MV-4-11 (cell line): ENCODE data around the gene CCKAR.

Source experiments
- DNase-seq: peaks from one replicate; lab custom pipeline; 2025; lab: John Stamatoyannopoulos, UW

The CCKAR gene

DNA sequence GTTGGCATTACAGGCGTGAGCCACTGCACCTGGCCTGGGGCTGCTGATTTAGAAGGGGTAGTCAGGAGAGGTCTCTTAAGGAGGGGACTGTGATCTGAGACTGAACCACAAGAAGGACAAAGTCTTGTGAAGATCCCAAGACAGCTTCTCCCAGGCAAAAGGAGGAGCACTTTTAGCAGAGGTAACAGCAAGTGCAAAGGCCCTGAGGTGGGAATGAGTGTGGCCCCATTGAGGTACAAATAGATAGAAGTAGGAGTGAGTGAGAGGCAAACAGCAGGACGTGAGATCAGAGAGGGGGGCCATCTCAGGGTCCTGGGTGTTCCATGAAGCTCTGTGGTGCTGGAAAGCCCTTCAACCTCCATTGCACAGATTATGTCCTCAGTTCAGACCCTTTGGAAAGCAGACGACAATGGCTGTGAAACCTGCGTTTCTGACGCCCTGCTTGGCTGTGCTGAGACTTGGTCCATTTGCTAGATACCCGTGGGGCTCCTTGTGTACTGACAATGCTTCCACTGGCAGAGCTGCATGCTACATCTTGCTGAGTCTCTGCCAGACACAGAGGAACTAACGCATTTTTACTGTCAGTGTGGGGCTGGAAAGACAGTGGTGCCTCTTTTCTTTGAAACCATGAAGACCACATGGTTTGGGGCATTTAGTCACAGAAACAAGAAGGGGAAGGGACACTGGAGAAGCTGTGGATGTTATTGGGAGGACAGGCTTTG, 1.3 kb upstream of the CCKAR start:
- no peak for DNase-seq

DNA sequence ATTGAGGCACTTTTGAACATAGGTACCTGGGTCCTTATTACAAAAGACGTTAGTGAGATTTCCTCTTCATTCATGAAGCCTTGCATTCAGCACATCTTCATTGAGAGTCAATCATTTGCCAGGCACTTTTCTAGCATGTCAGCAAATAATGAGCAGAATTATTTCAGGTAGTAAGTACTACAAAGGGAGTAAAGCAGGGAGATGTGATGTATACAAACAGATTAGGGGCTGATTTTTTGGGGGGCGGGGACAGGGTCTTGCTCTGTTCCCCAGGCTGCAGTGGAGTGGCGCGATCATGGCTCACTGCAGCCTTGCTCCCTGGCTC, 638 bp upstream of the CCKAR start:
- no peak for DNase-seq

DNA sequence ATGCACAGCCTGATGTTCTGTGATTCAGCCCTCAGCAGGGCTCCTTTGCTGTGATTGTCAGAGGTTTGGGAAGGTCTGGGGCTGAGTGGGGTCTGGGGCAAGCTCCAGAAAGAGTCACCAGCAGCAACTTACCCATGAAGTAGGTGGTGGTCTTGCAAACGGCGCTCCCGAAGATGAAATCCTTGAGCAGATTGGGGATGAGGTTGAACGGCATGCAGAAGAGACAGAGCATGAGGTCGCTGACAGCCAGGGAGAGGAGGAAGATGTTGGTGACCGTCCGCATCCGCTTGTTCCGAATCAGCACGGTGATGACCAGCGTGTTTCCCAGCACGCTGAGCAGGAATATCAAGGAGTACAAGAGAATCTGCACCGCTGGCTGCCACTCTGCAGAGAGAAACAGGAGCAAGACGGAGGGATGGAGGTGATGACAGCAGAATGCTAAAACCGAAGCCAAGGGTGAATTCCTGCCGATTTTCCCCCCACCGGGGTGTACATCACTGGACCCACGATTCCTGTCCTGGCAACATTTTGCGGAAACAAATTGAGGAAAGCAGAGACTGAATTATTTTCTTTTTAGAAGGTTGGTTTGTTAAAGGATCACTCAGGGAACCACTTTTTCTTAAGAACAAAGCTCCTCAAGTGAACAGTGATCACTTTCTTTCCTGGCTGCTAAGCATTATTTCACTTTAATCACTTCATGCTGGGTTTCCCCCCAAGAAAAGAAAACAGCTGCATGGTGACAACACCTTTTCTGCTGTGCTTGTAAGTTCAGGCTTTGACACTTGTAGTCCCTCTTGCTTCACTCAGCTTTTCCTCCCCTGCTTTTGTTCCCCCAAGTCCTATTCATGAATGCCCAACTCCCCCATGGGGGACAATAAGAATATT, 941 bp downstream of the CCKAR start:
- no peak for DNase-seq

DNA sequence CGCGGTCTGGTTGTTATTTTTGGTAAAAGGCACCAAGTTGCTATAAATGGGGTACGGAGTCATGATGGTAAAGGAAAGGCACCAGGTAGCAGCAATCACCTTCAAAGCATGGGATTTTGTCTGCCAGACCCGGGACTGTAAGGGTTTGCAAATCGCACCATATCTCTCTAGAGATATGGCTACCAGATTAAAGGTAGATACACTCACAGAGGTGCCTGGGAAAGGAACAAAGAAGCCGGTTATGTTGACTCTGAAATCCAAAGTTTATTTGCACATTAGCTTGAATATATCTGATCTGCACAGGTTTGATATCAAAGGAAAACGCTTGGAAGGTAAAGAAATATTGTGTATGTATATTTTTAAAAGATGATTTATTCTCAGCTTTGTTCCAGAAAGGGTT, 4.6 kb downstream of the CCKAR start:
- no peak for DNase-seq

DNA sequence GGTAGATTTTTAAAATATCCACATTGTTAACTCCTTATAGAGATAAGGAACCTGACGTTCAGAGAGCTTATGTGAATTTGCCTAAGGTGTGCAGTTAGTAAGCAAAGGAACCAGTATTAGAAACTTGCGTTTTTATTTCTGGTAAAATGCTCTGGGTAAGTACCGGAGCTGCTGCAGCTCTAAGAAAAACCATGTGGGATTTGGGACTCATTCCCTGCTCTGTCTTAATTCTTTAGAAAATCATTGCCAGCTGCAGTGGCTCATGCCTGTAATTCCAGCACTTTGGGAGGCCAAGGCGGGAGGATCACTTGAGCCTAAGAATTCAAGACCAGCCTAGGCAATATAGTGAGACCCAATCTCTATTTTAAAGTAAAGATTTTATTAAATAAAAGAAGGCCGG, 5.8 kb downstream of the CCKAR start:
- no peak for DNase-seq

DNA sequence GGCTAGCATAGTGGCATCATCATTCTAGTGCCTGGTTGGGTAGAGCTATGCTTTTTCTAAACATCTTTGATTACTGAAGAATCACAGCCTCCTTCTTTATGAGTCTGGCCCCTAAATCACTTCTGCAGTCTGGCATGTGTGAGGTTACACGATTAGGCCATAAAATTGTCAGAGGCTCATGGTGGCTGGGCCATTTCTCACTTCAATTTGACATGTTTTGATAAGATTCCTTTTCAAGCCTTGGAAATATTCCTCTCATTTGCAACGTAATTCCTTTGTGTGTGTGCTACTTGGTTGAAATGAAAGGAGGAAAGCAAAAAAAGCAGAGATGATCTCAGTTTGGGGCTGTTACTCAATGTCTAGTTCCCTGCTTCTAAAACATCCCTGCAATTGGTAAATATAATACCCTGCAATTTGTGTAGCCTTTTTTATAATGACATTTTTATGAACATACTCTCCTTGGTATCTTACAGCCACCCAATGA, 6.2 kb downstream of the CCKAR start:
- DNase-seq: no peak

DNA sequence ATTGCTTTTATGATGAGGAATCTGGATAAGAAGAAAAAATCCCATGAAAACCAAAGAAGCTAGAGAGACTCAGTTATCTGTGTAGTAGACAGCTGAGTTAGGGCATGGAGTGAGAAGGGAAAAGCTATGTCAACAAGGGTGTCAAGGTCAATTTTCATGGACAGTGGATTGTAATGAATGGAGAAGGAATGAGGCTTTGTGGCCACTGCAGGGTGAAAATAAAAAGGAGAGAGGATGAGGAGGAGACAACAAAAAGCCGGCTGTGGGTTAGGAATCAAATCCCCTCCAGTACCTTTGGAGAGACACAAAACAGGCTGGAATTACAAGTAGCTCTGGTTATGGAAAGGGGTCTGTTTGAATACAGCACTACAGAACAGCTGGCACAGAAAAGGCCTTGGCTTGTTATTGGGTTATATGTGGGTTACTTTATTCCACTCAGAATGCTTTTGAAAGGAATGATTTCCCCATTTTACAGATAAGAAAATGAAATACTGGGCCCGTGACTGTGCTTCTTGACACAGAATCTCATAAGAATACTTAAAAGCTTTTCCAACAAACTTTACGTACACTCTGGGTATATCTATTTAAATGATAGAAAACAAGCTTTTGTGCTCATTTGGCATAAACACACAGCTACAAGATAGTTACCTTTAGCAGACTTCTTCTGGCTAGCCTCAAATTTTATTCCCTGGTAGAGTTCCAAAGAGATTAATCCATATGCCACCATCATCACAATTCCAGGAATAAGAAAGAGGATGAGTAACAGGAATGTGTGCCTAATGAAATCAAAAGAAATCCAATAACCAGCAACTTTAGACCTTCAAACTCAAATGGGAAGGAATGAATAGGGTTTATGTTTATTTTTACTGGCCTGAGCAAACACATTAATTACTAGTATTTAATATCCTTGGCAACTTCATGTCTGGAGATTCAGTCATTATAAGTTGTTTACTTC, 7.5 kb downstream of the CCKAR start:
- DNase-seq: no peak

DNA sequence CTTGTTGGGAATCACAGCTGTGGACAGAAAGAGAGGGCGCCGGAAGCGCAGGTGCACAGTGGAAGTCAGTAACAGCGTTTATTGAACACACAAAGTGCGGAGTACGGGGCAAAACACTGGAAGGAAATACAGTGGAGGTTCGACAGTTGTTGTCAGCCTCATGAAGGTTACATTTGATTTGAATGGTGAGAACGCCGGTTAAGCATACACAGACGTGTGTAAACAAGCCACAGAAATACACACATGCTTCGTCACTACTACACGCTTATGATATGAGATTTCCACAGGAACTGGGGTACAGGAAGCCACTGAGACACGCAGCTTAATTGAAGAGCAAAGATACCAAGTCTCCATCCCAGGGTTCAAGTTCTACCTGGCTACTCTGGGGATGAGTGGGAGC, 12.0 kb downstream of the CCKAR start:
- no peak for DNase-seq

DNA sequence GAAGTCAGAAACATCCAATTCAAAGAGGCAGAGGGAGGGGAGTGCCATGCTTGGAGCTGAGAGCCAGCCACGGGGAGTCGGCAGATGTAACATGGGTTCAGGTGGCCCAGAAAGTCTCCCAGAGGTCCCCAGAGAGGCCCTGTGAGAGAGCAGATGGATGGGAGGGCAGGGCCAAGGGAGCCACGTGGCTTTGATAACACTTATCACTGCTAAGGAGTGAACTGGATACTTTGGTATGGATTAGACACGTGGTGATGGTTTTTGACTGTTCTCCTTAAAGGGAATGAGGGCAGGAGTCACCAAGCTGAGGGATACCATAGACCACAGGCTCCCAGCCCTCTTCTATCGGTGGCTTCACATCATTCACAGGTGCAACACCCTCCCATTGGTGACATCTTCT, 13.7 kb downstream of the CCKAR start:
- no peak for DNase-seq

DNA sequence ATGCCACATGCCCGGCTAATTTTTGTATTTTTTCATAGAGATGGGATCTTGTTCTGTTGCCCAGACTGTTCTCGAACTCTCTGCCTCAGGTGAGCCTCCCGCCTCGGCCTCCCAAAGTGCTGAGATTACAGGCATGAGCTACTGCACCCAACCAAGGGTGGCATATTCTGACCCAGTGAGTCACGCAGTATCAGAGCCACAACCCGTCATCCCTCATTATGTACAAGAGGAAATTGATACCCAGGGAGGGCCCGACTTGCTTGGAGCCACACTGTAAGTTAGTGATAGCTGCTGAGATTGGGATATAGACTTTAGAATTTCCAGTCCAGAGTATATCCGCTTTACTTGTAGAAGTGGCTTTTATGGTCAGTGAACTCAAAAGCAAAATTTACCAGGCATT, 14.6 kb downstream of the CCKAR start:
- DNase-seq: no peak

DNA sequence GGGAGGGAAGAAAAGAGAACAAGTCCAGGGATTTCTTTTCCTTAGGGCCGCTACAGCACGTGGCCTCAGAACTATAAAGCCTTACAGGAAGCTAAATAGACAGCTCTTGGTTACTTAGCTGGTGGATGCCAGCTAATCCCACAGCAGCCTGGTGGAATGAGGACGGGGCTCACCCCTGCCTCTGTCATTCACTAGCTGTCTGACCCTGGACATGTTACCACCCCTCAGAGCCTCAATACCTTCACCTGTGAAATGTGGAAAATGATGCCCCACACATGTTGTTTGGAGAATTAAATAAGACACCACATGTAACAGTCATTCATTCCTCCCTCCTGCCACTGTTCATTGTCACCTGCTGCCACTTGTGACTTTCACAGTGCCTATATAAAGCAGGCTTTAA, 15.7 kb downstream of the CCKAR start:
- DNase-seq: no peak

DNA sequence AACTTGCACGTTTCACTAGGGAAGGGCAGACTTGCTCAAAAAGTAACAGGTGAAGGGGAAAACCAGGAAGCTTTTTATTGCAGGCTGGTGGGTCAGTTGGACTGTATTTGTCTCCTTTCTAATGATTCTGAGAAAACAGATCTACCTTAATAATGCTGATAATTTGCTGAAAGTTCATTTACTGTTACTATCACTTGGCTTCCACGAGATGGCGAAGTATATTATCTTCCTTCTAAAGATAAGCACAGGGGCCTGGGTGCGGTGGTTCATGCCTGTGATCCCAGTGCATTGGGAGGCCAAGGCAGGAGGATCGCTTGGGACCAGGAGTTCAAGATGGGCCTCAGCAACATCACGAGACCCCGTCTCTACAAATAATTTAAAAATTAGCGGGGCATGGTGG, 16.4 kb downstream of the CCKAR start:
- DNase-seq: no peak

DNA sequence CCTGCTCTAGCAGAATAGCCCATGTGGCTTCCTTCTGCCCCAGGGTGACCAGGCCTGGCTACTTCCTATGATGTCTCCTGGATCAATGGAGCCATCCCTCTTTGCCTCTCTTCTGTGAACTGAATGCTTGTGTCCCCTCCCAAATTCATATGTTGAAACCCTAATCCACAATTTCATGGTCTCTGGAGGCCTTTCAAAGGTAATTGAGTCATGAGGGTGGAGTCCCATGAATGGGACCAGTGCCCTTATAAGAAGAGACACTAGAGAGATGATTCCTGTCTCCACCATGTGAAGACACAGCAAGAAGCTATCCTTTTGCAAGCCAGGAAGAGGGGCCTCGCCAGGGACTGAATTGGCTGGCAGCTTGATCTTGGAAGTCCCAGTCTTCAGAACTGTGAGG, 18.4 kb downstream of the CCKAR start:
- DNase-seq: no peak

DNA sequence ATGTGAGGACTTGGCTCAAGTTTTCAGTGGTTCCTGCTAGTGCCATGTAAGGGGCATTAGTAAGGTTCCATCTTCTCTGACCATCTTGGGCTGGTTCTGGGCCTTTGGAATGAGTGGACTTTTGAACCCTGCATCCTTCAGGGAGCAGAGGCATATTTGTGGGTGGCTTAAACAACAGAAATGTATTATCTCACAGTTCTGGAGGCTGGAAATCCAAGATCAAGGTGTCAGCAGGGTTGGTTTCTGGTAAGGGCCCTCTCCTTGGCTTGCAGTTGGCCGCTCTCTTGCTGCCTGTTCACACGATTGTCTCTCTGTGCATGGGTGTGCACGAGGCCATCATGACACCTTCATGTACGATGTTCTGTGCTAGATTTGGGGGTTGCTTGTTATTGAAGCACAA, 21.3 kb downstream of the CCKAR start:
- DNase-seq: no peak

DNA sequence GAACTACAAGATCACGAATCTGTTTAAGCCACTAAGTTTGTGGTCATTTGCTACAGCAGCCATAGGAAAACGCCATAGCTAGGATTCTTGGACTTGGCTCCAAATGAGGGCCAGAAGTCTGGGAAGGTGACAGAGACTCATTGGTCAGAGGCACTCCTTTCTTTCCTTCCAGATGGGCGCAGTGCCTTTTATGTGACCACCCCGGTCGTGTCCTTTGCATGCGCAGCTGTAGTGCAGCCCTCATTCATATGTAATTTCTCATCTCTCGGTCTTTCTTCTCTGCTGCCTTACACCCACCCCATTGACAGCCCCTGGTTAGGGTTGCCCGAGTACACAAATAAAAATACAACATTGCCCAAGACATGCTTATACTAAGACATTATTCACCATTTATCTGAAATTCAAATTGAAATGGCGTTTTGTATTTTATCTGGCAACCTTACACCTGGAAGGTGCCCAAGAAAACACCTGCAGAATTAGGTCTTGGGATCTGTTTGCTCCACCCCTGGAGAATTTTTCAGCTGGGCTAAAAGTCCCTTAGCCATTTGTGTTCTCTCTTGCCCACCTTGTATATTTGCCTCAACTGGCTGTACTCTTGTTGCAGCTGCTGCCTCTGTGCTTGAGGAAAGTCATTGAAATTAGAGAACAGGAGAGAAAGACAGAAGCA, 21.9 kb downstream of the CCKAR start:
- no peak for DNase-seq

DNA sequence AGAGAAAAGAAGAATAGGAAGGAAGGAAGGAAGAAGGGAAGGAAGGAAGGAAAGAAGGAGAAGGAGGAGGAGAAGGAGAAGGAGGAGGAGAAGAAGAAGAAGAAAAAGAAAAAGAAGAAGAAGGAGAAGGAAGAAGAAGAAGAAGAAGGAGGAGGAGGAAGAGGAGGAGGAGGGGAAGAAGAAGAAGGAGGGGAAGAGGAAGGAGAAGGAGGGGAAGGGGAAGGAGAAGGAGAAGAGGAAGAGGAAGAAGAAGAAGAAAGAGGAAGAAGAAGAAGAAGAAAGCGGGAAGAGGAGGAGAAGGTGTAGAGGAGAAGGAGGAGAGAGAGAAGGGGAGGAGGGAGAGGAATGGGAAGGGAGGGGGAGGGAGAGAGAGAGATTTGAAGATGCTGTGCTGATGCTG, 22.6 kb downstream of the CCKAR start:
- no peak for DNase-seq

DNA sequence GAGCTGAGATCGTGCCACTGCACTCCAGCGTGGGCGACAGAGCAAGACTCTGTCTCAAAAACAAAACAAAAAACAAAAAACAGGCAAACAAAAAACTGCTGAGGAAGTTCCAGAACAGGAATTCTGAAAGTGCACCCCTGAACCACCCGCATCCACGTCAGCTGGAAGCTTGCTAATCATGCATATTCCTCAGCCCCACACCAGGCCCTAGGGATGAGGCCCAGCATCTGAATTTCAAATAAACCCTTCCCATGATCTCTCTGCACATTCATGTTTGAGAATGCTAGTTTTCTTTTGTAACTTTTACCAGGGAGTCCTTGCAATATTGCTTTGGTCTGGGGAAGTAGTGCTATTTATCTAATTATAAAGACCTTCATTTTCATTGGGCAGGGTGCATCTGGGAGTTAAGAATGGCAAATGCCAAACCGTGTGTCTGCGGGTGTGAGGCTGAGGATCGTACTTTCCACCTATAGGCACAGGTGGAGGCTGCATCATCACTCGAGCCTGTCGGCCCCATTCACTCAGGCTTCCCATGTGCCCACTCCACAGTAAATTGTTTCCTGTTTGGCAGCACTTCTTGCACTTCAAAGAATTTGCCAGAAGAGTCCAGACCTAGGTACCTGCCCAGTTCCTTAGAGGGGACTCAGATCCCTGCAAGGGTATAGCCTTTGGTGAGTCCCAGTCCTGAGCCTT, 23.6 kb downstream of the CCKAR start:
- no peak for DNase-seq

DNA sequence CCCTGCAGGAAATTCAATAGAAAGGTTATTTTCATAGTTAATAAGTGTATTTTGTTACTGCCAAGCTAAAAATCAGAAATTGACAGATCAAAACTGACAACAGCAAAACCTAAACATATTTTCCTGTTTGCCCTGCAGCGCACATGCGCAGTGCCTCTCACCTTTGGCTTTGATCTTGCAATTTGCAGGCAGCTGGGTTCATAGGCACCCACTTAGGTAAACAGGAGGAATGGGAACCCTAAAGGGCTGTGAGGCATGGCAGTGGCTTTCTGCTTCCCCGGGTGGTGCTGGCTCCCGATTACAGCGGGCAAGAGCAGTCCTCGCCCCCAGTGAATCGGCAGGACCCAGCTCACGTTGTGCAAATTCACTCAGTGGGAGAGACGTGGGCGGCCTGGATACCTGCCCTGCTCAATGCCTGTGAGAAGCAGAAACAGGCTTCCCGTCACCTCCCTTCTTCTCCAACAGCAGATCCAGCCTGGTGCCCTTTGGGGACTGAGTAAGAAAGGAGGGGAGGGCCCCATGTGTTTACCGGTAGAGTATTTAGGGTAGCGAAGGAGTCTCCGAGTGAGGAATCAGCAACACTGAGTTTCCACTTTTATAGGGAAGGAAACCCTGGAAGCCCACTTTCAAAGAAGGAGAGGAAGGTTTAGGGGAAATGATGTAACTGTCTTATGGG, 25.7 kb downstream of the CCKAR start:
- no peak for DNase-seq

DNA sequence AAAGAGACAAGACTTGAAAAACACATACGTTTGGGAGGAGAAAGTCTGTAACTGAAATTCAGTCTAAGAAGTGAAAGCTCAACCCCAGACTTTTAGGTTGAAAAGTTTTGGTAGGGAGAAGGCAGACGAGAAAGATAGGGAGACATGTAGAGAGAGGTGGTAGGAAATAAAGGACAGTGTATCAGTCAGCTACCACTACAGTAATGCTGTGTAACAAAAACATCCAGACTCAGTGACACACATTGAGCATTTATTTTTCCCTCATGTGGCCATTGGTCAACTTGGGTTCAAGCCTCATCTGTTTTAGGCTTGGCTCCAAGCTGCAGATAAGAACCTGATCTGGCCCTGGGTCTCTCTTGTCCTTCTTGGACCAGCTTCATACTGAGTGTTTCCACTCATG, 26.9 kb downstream of the CCKAR start:
- no peak for DNase-seq

DNA sequence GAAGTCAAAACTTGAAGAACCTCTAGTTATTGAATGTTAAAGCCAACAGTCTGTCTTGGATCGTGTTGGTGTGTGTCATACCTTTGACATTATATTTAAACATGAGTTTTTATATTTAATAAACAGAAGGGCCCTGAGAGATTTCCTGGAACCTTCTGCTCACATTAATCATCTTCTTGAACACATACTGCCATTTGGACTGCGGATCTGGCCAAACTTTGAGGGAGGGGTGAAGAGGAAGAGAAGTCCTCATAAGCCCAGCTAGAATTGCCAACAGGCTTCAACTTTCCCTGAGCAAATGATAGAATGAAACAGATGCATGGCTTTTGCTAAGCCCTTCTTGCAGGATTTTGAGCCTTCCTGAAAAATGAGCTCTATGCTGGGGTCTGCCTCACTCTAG, 27.4 kb downstream of the CCKAR start:
- no peak for DNase-seq
